Lung (tissue), 12 donors: ENCODE results near the gene SHLD2. TPM values are rescaled to one million over a fixed set of nuclear protein-coding genes. Genes with fewer than 3 reads are reported as not detected.
A peak's percentile ranks its signal among the peaks of the same experiment; 100 is the strongest.

ENCODE experiments used
- ATAC-seq: fragments of 200-7000 bp; cut with Tn5 transposase; one replicate; pipeline ENCODE4 v1.9.1; 2020; ENCODE audit warnings: moderate number of reproducible peaks; ENCODE audit not compliant: insufficient read depth, low FRiP score
- DNase-seq, 3 donors: peaks; one replicate each; pipeline ENCODE4 v3.0.0-alpha.2; 2013 to 2017
- H3K27ac ChIP-seq, 2 donors: one replicate each; pipeline ENCODE4 v1.5.1; 2013; ENCODE audit warnings: mild to moderate bottlenecking in 2 of 2, moderate library complexity in 2 of 2, control low read depth in 1 of 2, inconsistent platforms in 1 of 2, low read depth in 1 of 2, low read length in 1 of 2
- H3K27me3 ChIP-seq, 3 donors: one replicate each; pipeline ENCODE4 v1.5.1; 2013; ENCODE audit warnings: low read length in 2 of 3; ENCODE audit not compliant: control insufficient read depth in 3 of 3, insufficient read depth in 3 of 3
- H3K36me3 ChIP-seq, 4 donors: one replicate each; pipeline ENCODE4 v1.5.1; 2013; ENCODE audit warnings: low read length in 4 of 4, mild to moderate bottlenecking in 1 of 4, moderate library complexity in 1 of 4; ENCODE audit not compliant: control insufficient read depth in 4 of 4, insufficient read depth in 4 of 4
- H3K4me1 ChIP-seq, 5 donors: one replicate each; pipeline ENCODE4 v1.5.1; 2013; ENCODE audit warnings: low read length in 5 of 5, mild to moderate bottlenecking in 2 of 5, moderate library complexity in 1 of 5; ENCODE audit not compliant: control insufficient read depth in 5 of 5, insufficient read depth in 5 of 5
- H3K4me3 ChIP-seq: one replicate; pipeline ENCODE4 v1.5.1; 2013; ENCODE audit warnings: mild to moderate bottlenecking, control low read depth, moderate library complexity
- H3K9ac ChIP-seq, 2 donors: one replicate each; pipeline ENCODE4 v1.5.1; 2013; ENCODE audit warnings: low read length in 2 of 2, control low read depth in 1 of 2; ENCODE audit not compliant: insufficient read depth in 1 of 2
- H3K9me3 ChIP-seq, 4 donors: one replicate each; pipeline ENCODE4 v1.5.1; 2013; ENCODE audit warnings: low read length in 3 of 4, mild to moderate bottlenecking in 1 of 4, moderate library complexity in 1 of 4; ENCODE audit not compliant: control insufficient read depth in 4 of 4, insufficient read depth in 3 of 4
- CTCF ChIP-seq: IDR thresholded peaks from 2 replicates; pipeline ENCODE4 v1.5.1; 2012; ENCODE audit warnings: mild to moderate bottlenecking; ENCODE audit errors: control extremely low read depth, extremely low read depth
- WGBS, 2 donors: extraction: QIAGEN DNeasy Blood & Tissue Kit; methylation state at CpG; one replicate each; pipeline ENCODE4 v1.1.7; 2013; 5-methylcytosine and 5-hydroxymethylcytosine counted together
- polyA plus RNA-seq, 2 donors: library from polyadenylated mRNA; stranded (reverse); fragments of 200-250 nt; gene quantifications; one replicate each; pipeline ENCODE4 v1.2.1, GENCODE V29; 2013
- total RNA-seq, 2 donors: library from RNA; depleted of rRNA in 1 of 2; stranded (reverse); fragments of >200 nt in 1 of 2; gene quantifications; one replicate each; pipeline ENCODE4 v1.2.1, GENCODE V29; 2014 to 2021
- donor health status: control.
- donor health status: control.
- donor health status: Bipolar disorder and iron deficiency.
- donor health status: healthy.
- donor health status: DM: yes; HTN: yes; CAD: no.

Gene SHLD2
- total and polyA plus RNA-seq, 4 donors, result 12.8 to 34.5 (median 21.1) TPM

- WGBS, 2 donors, result 94 to 96% methylated on average over 7 of the region's 7 CpGs
These were observed 41.3 kb upstream of the SHLD2 start for GRCh38 chr10:87053577-87054181.

GRCh38 chr10:87054373-87055295 lies 40.4 kb upstream of the SHLD2 start:
- Histone ChIP-seq H3K27me3 (no peaks in the 10 kb centered on the region), H3K9me3 (no peaks in the 10 kb centered on the region), H3K9ac (no peak overlapping the region), H3K36me3 (peaks cover 14 to 31% (median 27%) of the 10 kb centered on the region in 4 donors), H3K4me1 (peaks cover 2 to 36% (median 4%) of the 10 kb centered on the region in 5 donors), H3K4me3 (no peak overlapping the region), H3K27ac (peak overlapping the region in 1 of 2 donors; percentile 65)
- WGBS, 2 donors, result 38 to 60% methylated on average over 7 of the region's 7 CpGs
- ATAC-seq (peak; percentile 61), DNase-seq (peak in 2 of 3 donors; percentile 33 to 46)
- TF ChIP-seq CTCF, result no peak

More at GRCh38 chr10:87053577-87054181, 41.3 kb upstream of the SHLD2 start:
- TF ChIP-seq CTCF, result no peak
- H3K9ac ChIP-seq, result no peak overlapping the region
- no peaks in the 10 kb centered on the region for H3K27me3 ChIP-seq
- no peak for ATAC-seq
- DNase-seq, result peak in 1 of 3 donors; percentile 14
- peaks cover 14 to 35% (median 28%) of the 10 kb centered on the region in 4 donors for H3K36me3 ChIP-seq
- no peak overlapping the region for H3K27ac ChIP-seq
- no peak overlapping the region for H3K4me3 ChIP-seq
- no peaks in the 10 kb centered on the region for H3K9me3 ChIP-seq
- H3K4me1 ChIP-seq, result peaks cover 2 to 36% (median 4%) of the 10 kb centered on the region in 5 donors

- H3K27ac ChIP-seq, result no peak overlapping the region
- H3K4me1 ChIP-seq, result peaks cover 2 to 24% (median 4%) of the 10 kb centered on the region in 5 donors
- TF ChIP-seq CTCF, result no peak
- H3K36me3 ChIP-seq, result peaks cover 19 to 35% (median 28%) of the 10 kb centered on the region in 4 donors
- no peaks in the 10 kb centered on the region for H3K27me3 ChIP-seq
- H3K9ac ChIP-seq, result no peak overlapping the region
- DNase-seq (peak in 2 of 3 donors; percentile 60 to 80), ATAC-seq (no peak)
- H3K4me3 ChIP-seq, result no peak overlapping the region
- H3K9me3 ChIP-seq, result no peaks in the 10 kb centered on the region
- 58 to 81% methylated on average over 1 of the region's 1 CpG for WGBS, 2 donors
These were observed 36.8 kb upstream of the SHLD2 start for GRCh38 chr10:87058171-87058570.
